NCI-H187 (cell line): ENCODE measurements around the gene INMT.
"Not testable (repeated sequence)": the region's sequence is repeated elsewhere in the genome, so short reads cannot be mapped to it uniquely, and the experiment has no call there.

Experiments
- DNase-seq, 2 experiments: peaks; one replicate each; lab custom pipeline; 2025; lab: John Stamatoyannopoulos, UW

Gene INMT

DNA sequence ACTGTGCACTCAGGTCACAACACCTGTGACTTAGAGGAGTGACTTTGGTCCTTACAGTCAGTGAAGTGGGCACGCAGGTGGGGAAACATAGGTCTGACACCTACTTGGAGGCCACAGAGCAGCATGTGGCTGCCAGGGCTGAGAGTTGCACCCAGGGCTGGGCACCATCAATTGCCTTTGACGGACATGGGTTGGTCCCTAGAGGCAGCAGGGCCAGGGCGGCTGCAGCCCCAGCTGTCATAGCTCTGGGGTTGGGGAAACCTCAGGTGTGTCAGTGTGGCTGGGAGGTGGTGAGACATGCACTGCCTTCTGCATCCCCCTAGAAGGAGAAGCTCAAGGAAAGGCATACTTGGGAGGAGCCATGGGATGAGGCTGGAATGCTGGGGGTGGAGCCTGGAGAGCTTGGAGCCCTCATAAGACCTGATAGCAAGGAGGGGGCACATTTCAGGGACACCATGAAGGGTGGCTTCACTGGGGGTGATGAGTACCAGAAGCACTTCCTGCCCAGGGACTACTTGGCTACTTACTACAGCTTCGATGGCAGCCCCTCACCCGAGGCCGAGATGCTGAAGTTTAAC is at the start of gene INMT:
Gene INMT (plus strand): TSS at position 440 of the 578 bp plus-strand sequence. CDS start 16 bp downstream, at position 456.
- no peak for DNase-seq

DNA sequence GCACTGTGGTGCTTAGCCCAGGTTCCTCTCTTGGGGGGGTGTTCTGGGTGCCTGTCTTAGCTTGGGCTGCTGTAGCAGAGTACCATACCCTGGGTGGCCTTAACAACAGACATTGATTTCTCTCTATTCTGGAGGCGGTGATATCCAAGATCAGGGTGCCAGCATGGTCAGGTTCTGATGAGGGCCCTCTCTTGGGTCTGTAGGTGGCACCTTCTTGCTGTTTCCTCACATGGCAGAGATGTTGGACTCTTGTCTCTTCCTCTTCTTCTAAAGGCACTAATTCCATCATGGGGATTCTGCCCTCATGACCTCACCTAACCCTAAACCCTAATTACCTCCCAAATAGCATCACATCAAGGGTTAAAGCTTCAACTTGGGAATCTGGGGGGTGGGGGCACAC is 49.7 kb upstream of the INMT start:
- no peak for DNase-seq

DNA sequence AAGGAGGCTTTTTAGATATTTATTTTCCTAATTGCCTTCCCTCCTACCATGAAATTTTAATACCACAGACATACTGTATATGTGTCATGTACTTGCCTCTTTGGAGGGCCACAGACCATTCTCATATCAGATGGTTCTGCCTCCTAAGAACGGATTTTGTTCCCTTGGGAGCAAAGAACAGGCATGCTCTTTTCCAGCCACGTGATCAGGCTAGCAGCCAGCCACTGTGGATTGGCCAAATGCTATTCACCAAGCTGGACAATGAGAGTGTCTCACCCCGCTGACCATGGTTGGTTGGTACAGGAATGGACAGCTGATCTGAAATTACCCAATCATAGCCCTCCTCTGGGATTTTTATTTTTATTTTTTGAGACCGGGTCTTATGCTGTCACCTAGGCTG is 48.2 kb upstream of the INMT start:
- no peak for DNase-seq

DNA sequence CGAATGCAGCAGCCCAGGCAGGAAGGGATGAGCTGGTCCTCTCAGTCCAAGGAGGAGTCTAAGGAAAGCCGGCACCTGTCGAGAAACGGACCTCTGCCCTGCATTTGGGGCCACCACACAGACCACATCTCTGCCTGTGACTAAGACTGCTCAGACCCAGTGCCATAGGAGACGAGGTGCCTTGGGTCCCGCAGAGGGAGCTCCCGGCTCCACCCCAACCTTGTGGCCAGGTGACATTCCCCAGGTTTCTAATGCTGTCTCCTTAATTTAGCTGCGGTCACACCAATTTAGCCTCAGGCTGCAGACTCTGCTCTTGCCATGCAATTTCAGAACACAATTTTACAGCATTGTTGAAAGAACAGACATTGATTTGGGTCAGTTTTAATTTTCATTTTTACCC is 46.9 kb upstream of the INMT start:
- DNase-seq = no peak

- no peak for DNase-seq
These were observed 46.3 kb upstream of the INMT start for GRCh38 chr7:30705596-30705995.

DNA sequence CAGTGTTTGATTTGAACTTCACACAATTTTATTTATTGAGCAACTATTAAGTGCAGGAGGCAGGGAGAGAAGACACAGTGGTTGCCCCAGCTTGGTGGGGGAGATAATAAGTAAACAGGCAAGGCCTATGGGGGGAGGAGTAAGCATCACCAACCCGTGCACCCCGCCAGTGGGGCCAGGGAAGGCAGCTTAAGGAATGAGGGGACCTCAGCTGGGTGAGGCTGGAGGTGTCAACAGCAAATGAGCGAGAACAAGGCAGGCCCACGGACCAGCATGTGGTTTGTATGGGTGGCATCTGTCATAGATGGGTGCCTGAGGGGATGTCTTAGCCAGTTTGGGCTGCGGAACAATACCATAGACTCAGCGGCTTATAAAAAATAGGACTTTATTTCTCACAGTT is 45.6 kb upstream of the INMT start:
- no peak for DNase-seq

DNA sequence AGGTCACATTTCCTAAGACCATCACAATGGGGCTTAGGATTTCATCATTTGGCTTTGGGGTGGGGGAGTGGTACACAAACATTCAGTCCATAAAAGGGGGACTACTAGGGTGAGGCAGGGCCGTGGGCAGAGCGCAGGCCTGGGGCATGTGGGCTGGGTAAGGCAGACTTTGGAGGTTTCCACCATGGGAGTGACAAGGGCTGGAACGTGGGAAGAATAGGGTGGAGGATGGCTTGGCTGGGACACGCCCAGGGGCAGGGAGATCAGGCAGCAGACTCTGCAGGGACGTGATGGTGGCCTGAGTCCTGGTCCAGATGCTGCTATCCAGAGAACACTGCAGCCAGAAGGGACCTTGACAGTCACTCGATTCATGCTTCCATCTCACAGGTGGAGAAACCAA is 45.0 kb upstream of the INMT start:
- no peak for DNase-seq

DNA sequence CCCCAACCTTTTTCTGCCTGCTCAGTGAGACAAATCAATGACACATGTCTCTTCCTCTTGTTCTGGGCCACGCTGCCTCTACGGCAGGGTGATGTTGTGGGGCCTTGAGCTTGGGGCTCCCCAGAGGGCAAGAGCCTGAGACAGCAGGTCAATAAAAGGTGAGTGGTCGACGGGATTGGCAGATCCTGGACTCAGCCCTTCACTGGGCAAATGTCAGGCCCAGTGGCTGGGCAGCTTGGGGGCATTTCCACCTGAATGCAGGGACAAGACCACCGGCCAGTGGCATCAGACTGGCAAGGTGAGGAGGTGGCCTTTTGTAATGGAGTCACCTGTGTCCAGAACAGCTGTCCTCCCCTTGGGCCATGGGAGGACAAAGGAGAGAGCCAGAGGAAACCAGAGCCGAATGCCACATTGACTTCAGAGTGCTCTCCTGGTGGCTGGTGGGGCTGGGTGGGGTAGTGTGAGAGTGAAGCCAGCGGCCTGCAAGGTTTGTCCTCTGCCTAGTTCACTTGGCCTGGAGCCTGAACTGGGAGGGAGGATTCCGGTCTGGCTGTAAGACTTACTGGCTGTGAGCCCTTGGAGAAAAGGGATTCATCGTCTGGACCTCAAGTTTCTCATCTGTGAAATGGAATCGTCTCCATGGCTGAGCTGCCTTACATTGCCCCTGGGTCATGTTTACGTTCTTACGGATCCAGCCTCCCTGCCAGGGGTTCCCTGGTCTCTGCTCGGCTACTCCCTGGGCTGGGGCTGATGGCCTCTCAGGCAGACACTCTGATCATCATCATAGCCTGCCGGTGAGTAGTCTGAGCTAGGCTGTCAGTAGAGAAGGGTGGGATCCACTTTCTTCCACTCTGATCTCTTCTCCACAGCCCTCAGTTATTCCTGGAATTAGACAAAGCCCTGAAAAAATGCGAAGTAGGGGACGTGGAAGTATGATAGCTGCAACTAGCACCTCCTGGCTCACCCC is 44.3 kb upstream of the INMT start:
- no peak for DNase-seq

GRCh38 chr7:30708412-30708811 is 43.5 kb upstream of the INMT start:
- no peak for DNase-seq

DNA sequence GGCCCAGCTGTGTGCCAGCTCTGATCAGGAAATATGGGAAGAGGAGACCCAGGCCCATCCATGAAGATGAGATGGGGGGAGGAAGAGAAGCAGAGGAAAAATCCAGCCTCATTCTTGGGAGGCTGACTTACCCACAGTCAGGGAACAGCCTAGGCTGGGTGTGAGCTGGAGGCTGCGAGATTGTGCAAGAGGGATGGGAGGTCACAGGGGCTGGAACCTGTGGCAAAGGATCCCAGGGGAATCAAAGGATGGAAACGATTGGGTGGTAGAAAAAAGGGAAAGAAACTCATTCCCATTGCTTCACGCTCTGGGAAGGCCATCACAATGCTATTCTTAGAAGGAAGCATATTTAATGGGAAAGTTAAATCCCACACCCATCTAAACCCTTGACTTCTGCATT is 43.0 kb upstream of the INMT start:
- DNase-seq = no peak

DNA sequence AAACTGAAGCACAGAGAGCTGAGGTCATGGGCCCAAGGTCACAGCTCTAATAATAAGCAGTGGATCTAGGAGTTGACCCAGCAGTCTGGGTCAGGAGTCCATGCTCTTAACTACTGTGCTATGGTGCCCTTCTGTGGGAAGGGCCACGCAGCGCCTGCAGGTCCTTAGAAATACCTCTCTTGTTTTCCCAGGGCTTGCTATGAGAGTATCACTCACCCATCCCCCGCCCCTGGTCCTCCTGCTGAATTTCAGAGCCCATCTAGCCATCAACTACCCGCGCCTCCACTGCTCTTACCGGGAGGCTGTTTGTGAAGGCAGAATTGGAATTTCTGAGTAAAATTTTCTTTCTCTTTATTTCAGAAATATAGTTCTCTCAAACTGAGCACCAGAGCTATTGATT is 42.4 kb upstream of the INMT start:
- DNase-seq = no peak

DNA sequence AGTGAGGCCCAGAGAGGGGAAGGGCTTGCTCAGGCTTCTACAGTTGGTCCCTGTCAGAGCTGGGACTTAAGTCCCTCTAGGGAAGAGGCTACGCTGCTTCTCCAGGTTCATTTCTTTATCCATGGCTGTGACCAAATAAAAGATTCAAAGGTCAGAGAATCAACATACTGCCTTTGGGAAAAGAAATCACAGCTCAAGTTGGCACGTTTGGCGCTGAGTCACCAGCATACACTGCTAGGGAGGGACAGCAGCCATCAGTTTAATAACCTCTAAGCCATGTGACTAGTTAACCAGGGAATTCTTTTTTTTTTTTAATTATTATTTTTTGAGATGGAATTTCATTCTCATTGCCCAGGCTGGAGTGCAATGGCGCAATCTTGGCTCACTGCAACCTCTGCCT is 41.3 kb upstream of the INMT start:
- no peak for DNase-seq

DNA sequence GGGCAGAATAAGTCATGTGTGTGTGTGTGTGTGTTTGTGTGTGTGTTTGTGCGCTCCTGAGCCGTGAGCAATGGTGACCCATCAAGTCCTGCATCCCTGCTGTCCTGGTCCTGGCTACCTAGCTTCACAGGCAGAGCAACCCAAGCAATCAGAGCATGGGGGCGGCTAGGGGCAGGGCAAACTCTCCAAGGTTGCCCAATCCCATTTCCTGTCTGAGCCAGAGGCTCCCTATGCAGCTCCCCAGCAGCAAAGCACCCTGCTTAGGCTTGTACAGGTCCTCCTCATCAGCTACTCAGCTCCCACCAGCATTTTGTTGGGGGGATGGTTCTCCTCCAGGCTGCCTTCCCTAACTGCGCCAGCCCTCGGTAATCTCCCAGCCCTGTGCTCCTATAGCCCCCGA is 38.5 kb upstream of the INMT start:
- no peak for DNase-seq

DNA sequence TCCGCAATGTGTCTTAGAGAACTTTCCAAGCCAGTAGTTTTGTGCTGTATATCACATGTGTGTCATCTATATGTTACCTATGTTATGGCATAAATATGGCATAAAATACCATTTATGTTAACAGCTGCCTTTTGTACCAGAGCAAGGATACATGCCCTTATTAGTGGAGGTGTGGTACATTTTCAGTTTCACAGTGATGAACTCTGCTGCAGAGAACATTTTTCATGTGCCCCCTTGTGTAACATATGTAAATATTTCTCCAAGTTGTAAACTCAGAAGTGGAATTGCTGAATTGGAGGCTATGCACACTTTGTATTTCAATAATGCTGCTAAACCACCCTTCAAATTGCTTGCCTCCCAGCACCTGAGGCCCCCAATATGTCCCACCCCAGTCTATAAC is 37.8 kb upstream of the INMT start:
- DNase-seq = no peak

DNA sequence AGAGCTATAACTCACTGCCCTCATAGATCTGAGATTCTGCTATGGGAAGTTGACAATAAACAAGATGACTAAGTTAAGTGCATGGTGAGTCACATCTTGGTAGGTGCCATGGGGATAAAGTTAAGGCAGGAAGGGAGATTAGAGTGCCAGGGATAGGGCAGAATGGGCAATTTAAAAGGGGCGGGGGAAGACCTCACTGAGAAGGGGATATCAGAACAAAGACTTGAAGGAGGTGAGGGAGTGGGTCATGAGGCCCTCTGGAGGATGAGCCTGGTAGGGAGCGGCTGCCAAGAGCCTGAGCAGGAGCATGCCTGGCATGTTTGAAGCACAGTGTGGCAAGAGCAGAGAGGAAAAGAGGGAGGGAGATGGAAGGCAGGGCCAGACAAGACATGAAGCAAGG is 34.8 kb upstream of the INMT start:
- no peak for DNase-seq

GRCh38 chr7:30719434-30719833 is 32.5 kb upstream of the INMT start:
- not testable (repeated sequence) for DNase-seq

DNA sequence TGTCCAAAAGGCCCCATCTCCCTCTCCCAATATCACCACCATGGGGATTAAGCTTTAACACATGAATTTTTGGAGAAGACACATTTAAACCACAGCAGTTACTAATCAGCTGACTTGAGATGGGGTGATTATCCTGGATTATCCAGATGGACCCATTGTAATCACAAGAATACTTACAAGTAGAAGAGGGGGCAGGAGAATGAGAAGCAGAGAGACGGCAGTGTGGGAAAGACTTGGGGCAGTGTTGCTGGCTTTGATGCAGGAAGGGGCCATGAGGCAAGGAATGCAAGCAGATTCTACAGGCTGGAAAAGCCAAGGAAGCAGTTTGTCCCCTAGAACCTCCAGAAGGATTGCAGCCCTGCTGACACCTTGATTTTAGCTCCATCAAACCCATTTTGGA is 30.7 kb upstream of the INMT start:
- DNase-seq = no peak

- no peak for DNase-seq
These were observed 29.7 kb upstream of the INMT start for GRCh38 chr7:30722187-30722586.

DNA sequence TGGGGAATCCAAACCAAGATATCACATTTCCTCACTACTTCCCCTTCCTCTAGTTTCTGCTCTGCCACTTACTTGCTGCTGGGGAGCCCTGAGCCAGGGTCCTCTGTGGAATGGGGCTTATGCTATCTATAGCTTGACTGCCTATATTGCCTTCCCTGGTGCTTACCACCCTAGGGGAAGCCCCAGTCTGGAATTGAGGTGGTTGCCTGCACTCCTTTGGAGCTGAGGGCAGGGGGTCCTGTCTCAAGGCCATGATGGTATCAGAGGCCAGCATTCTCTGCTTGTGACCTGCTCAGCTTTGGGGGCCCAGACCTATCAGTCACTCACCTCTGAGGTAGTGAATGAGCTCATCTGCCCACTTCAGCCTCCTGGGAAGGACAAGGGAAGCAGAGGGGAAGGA is 29.3 kb upstream of the INMT start:
- DNase-seq = no peak

DNA sequence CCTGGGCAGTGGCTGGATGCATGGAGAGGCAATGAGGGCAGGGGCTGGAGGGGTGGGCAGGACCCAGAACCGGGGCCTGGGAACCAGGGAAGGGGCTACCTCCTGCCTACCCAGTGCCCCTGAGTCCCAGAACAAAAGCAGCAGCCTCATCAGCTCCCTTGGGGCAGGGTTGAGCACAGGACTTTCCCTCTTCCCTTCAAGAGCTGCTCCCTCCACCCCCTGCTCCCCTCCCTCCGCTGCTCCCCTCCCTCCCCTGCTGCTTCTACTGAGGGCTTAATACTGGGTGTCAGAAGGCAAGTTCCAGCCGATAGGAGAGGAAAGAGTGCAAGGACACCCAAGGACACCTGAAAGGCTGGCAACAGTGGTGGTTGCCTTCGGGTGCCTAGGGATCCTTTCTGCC is 28.2 kb upstream of the INMT start:
- no peak for DNase-seq

DNA sequence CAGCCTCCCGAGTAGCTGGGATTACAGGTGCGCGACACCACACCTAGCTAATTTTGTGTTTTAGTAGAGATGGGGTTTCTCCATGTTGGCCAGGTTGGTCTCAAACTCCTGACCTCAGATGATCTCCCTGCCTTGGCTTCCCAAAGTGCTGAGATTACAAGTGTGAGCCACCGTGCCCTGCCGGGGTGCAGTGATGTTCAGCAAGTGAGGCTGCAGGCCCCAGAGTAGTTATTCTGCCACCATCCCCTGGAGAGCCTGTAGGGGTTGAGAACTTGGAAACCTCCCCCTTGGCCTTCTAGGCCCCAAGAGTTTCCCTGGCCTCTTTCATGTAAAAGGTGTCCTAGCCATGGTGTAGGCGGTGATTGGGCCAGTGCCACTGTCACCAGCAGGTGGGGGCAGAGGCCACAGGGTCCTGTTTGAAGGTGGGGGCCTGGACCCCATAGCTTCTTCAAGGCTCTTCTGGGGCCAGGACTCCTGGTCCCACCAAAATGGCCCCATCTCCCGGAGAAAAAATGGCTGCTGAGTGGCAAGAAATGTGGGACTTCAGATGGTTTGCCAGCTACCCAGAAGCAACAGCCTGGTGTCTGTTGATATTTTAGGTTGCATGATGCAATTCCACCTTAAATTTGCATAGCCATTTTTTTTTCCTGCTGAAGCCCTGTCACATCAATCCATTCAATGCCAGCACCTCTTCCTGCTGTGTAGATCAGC is 25.5 kb upstream of the INMT start:
- no peak for DNase-seq

GRCh38 chr7:30727061-30727945 is 24.6 kb upstream of the INMT start:
- no peak for DNase-seq
